Keratinocyte (primary cell): Measurements from ENCODE around the gene SPTBN4. TPM values are rescaled to one million over a fixed set of nuclear protein-coding genes. Genes with fewer than 3 reads are reported as not detected.
A peak's percentile ranks its signal among the peaks of the same experiment; 100 is the strongest.
"Not testable (repeated sequence)": the region's sequence is repeated elsewhere in the genome, so short reads cannot be mapped to it uniquely, and the experiment has no call there.

ENCODE experiments used
- DNase-seq: peaks from one replicate; pipeline ENCODE4 v3.0.0-alpha.2; 2011; ENCODE audit warnings: low read depth, missing footprints, low spot score
- FAIRE-seq: peaks from 2 replicates; lab custom pipeline; 2011; peaks lifted over from hg19 to GRCh38; lab: Jason Lieb, UNC
- H2AFZ ChIP-seq: 2 replicates; pipeline ENCODE4 v1.6.0; 2012; ENCODE audit warnings: low read length, control low read depth, inconsistent platforms; ENCODE audit not compliant: control insufficient read depth
- H3K27ac ChIP-seq: 2 replicates; pipeline ENCODE4 v1.5.1; 2011; ENCODE audit warnings: low read length; ENCODE audit not compliant: control insufficient read depth, insufficient read depth
- H3K27me3 ChIP-seq: 3 replicates; pipeline ENCODE4 v1.6.0; 2011; ENCODE audit warnings: low read length; ENCODE audit not compliant: control insufficient read depth, insufficient read depth; ENCODE audit errors: extremely low read depth
- H3K36me3 ChIP-seq, 2 experiments: 2 replicates in 1 of 2; 3 replicates in 1 of 2; pipeline ENCODE4 v1.5.1; 2011; ENCODE audit warnings: low read length in 2 of 2, mild to moderate bottlenecking in 1 of 2; ENCODE audit not compliant: control insufficient read depth in 2 of 2, insufficient read depth in 2 of 2; ENCODE audit errors: extremely low read depth in 1 of 2
- H3K4me1 ChIP-seq: 3 replicates; pipeline ENCODE4 v1.5.1; 2011; ENCODE audit warnings: low read length; ENCODE audit not compliant: control insufficient read depth, insufficient read depth; ENCODE audit errors: extremely low read depth
- H3K4me2 ChIP-seq: 3 replicates; pipeline ENCODE4 v1.6.0; 2011; ENCODE audit warnings: low read depth, low read length; ENCODE audit not compliant: control insufficient read depth, insufficient read depth; ENCODE audit errors: extremely low read depth
- H3K4me3 ChIP-seq, 3 experiments: fragments of 200-600 bp in 1 of 3; sonication (generic) in 1 of 3; 2 replicates in 2 of 3; 3 replicates in 1 of 3; pipeline ENCODE4 v1.5.1; 2011 to 2016; ENCODE audit warnings: low read length in 3 of 3, mild to moderate bottlenecking in 3 of 3, control low read depth in 2 of 3, inconsistent platforms in 1 of 3, low read depth in 1 of 3, mixed read lengths in 1 of 3, mixed run types in 1 of 3, moderate library complexity in 1 of 3; ENCODE audit not compliant: control insufficient read depth in 2 of 3, insufficient read depth in 2 of 3; ENCODE audit errors: extremely low read depth in 1 of 3
- H3K79me2 ChIP-seq: 2 replicates; pipeline ENCODE4 v1.6.0; 2012; ENCODE audit warnings: low read length; ENCODE audit not compliant: control insufficient read depth, insufficient read depth
- H3K9ac ChIP-seq: 3 replicates; pipeline ENCODE4 v1.6.0; 2011; ENCODE audit warnings: low read length; ENCODE audit not compliant: control insufficient read depth, insufficient read depth; ENCODE audit errors: extremely low read depth
- H3K9me1 ChIP-seq: 3 replicates; pipeline ENCODE4 v1.6.0; 2011; ENCODE audit warnings: low read length; ENCODE audit not compliant: control insufficient read depth, insufficient read depth; ENCODE audit errors: extremely low read depth
- H3K9me3 ChIP-seq: 2 replicates; pipeline ENCODE4 v1.5.1; 2012; ENCODE audit warnings: low read depth, low read length; ENCODE audit not compliant: control insufficient read depth
- H4K20me1 ChIP-seq: 3 replicates; pipeline ENCODE4 v1.6.0; 2011; ENCODE audit warnings: low read length; ENCODE audit not compliant: control insufficient read depth, insufficient read depth; ENCODE audit errors: extremely low read depth
- EZH2 ChIP-seq: IDR thresholded peaks from one replicate; pipeline ENCODE4 v1.6.1; 2012; ENCODE audit warnings: inconsistent platforms, mild to moderate bottlenecking, low read length, moderate library complexity
- dilution Hi-C: fragments of 300-500 bp; cut with MboI; formaldehyde crosslinking; loops from one replicate; pipeline ENCODE4 v1.7.0; 2020; ENCODE audit warnings: low sequenced_read_pairs; ENCODE audit not compliant: extremely low pct_ligation_motif_present
- polyA plus RNA-seq, 5 experiments: library from polyadenylated mRNA; depleted of rRNA in 3 of 5; stranded (reverse) in 3 of 5; stranded (forward) in 1 of 5; unstranded in 1 of 5; fragments of >200 nt; gene quantifications; 1 replicate in 1 of 5; 2 replicates in 3 of 5; 3 replicates in 1 of 5; pipeline versions ENCODE4 v1.2.1 to v1.2.3, GENCODE V29; 2011 to 2012; ENCODE audit warnings: missing spikeins in 2 of 5, low read depth in 1 of 5, low replicate concordance in 1 of 5
- TF ChIP-seq, protein P1 (sequence below), 3 experiments: IDR thresholded peaks in 1 of 3; conservative IDR thresholded peaks in 1 of 3; optimal IDR thresholded peaks in 1 of 3; 2 replicates in 2 of 3; 3 replicates in 1 of 3; pipeline versions ENCODE3 to v1.5.1; 2011; ENCODE audit warnings: low read length in 3 of 3, mild to moderate bottlenecking in 3 of 3, moderate library complexity in 2 of 3, control low read depth in 1 of 3, inconsistent platforms in 1 of 3; ENCODE audit not compliant: insufficient read depth in 2 of 3; ENCODE audit errors: extremely low read depth in 1 of 3

SPTBN4 gene
- polyA plus RNA-seq, 1 donor (not counting 4 experiments of a cell fraction or from before 2014, with no cell fraction given), result 0.17 TPM

DNA sequence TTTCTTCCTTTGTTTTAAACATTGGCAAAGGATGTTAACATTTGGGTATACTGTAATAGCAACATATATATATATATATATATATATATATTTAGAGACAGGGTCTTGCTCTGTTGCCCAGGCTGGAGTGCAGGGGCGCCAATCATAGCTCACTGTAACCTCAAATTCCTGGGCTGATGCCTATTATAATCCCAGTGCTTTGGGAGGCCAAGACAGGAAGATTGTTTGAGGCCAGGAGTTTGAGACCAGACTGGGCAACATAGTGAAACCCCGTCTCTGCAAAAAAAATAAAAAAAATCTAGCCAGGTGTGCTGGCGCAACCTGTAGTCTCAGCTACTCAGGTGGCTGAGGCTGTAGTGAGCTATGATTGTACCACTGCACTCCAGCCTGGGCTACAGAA lies 6.6 kb upstream of the SPTBN4 start:
- dilution Hi-C loops, result no loop called here
- no peak overlapping the region for H3K9ac ChIP-seq
- no peak for FAIRE-seq

DNA sequence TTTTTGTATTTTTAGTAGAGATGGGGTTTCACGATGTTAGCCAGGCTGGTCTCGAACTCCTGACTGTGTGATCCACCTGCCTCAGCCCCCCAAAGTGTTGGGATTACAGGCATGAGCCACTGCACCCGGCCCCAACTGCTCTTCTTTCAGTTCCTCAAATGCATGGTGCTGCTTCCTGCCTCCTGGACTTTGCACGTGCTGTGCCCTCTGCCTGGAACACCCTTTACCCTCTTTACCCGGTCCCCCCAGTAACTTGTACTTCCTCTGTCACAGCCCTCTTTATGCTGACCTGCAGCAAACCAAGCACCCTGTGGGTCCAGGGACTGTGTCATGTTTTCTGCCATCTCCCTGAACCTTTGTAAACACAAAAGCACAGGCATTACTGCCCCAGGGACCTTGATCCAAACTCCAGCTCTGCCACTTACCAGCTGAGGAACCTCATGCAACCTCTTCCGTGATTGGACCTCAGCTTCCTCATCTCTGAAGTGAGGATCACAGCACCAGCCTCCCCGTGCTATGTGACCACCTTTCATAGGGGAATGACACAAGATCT lies 5.1 kb upstream of the SPTBN4 start:
- no peak overlapping the region for H3K4me2 ChIP-seq
- DNase-seq, result no peak
- H3K36me3 ChIP-seq, result peaks cover 0 to 7% of the 10 kb centered on the region in 2 experiments
- no peaks in the 10 kb centered on the region for H3K9me3 ChIP-seq
- dilution Hi-C loops, result no loop called here
- H3K4me1 ChIP-seq, result peaks cover 27% of the 10 kb centered on the region
- H3K27ac ChIP-seq, result no peak overlapping the region
- H3K4me3 ChIP-seq, result no peak overlapping the region
- no peak overlapping the region for H3K9ac ChIP-seq
- H2AFZ ChIP-seq, result no peak overlapping the region
- H4K20me1 ChIP-seq, result no peaks in the 10 kb centered on the region
- no peaks in the 10 kb centered on the region for H3K9me1 ChIP-seq
- FAIRE-seq, result no peak
- peaks cover 6% of the 10 kb centered on the region for H3K27me3 ChIP-seq
- no peaks in the 10 kb centered on the region for H3K79me2 ChIP-seq
- TF ChIP-seq EZH2, result no peak
- TF ChIP-seq, protein P1, sequence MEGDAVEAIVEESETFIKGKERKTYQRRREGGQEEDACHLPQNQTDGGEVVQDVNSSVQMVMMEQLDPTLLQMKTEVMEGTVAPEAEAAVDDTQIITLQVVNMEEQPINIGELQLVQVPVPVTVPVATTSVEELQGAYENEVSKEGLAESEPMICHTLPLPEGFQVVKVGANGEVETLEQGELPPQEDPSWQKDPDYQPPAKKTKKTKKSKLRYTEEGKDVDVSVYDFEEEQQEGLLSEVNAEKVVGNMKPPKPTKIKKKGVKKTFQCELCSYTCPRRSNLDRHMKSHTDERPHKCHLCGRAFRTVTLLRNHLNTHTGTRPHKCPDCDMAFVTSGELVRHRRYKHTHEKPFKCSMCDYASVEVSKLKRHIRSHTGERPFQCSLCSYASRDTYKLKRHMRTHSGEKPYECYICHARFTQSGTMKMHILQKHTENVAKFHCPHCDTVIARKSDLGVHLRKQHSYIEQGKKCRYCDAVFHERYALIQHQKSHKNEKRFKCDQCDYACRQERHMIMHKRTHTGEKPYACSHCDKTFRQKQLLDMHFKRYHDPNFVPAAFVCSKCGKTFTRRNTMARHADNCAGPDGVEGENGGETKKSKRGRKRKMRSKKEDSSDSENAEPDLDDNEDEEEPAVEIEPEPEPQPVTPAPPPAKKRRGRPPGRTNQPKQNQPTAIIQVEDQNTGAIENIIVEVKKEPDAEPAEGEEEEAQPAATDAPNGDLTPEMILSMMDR (optimal IDR thresholded peaks at IDR 0.05 in 1 of 3, IDR thresholded peaks at IDR 0.05 in 1 of 3, conservative IDR thresholded peaks at IDR 0.05 in 1 of 3; ENCODE audit: extremely low read depth in 1 of 3, insufficient read depth in 2 of 3, low read length in 3 of 3), result no peak

More for the DNA sequence above, 6.6 kb upstream of the SPTBN4 start:
- Histone ChIP-seq H3K4me1 (peaks cover 18% of the 10 kb centered on the region), H3K27me3 (no peaks in the 10 kb centered on the region), H4K20me1 (no peaks in the 10 kb centered on the region), H3K4me2 (no peak overlapping the region), H3K79me2 (no peaks in the 10 kb centered on the region), H3K4me3 (no peak overlapping the region), H3K9me3 (no peaks in the 10 kb centered on the region), H3K36me3 (peaks cover 0 to 10% of the 10 kb centered on the region in 2 experiments), H2AFZ (no peak overlapping the region), H3K9me1 (no peaks in the 10 kb centered on the region), H3K27ac (no peak overlapping the region)
- TF ChIP-seq EZH2, result no peak
- TF ChIP-seq, protein P1 (optimal IDR thresholded peaks at IDR 0.05 in 1 of 3, IDR thresholded peaks at IDR 0.05 in 1 of 3, conservative IDR thresholded peaks at IDR 0.05 in 1 of 3; ENCODE audit: extremely low read depth in 1 of 3, insufficient read depth in 2 of 3, low read length in 3 of 3), result no peak
- no peak for DNase-seq

DNA sequence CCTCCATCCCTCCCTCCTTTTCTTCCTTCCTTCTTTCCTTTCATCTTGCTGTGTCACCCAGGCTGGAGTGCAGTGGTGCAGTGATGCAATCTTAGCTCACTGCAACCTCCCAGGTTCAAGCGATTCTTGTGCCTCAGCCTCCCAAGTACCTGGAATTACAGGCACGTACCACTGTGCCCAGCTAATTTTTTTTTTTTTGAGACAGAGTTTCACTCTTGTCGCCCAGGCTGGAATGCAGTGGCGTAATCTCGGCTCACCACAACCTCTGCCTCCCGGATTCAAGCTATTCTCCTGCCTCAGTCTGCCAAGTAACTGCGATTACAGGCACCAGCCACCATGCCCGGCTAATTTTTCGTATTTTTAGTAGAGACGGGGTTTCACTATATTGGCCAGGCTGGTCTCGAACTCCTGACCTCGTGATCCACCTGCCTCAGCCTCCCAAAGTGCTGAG lies 3.2 kb upstream of the SPTBN4 start:
- H3K36me3 ChIP-seq, DNase-seq, H3K27ac ChIP-seq, H3K27me3 ChIP-seq, H3K79me2 ChIP-seq, dilution Hi-C loops, H3K9me1 ChIP-seq, H3K4me3 ChIP-seq, FAIRE-seq, H4K20me1 ChIP-seq, H3K9me3 ChIP-seq, H2AFZ ChIP-seq, H3K9ac ChIP-seq: not testable (repeated sequence)
- peaks cover 27% of the 10 kb centered on the region for H3K4me1 ChIP-seq
- peak overlapping the region; percentile 10 for H3K4me2 ChIP-seq
